GM19438 (cell line): ENCODE results near the gene RMND5A.
A peak's percentile ranks its signal among the peaks of the same experiment; 100 is the strongest.

Source experiments
- ATAC-seq: cut with Tn5 transposase; IDR thresholded peaks from one replicate; pipeline ENCODE4 v1.9.1; 2021; ENCODE audit warnings: low read depth; ENCODE audit not compliant: unreplicated experiment

Gene RMND5A

DNA sequence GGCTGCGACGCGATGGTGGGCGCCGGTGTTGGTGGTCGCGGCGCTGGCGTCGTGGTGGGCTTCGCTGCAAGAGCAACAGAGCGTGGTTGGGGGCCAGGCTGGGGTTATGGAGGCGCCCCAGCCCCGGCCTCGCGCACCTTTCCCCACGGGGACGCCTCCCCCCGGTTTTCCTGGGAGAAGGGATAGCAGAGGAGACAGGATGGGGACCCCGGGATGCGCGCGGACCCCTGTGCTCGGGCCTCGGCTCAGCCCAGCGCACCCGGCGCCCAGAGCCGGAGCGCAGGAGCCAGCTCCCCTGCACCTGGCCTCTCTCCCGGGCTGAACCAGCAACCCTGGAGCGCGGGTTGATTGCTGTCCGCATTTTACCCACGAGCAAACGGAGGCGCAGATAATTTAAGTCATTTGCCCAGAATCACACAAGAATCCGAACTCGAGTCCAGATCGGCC, 69.6 kb downstream of the RMND5A start:
- ATAC-seq: no peak

DNA sequence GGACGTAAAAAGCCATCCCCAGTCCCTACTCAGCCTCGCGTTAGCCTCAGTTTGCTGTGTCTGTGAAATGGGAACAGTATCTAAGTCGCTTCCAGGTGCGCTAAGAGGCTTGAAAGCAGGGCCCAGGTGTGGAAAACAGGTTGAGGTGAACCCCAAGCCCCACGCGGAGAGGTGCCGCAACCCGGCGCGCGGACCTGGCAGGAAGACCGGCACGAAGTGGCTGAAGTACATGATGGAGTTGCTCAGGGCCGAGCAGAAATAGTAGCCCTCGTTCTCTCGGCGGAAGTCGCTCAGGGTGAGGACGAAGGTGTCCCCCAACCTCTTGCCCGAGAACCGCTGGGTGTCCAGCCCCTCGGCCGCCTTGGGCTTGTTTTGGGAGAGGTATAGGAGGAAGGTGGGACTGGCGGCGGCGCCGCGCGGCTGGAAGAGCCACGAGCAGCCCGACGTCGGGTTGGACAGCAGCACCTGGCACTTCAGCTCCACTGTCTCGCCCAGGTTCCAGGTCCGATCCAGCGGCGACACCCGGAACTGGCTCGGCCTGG, 70.1 kb downstream of the RMND5A start:
- no peak for ATAC-seq

DNA sequence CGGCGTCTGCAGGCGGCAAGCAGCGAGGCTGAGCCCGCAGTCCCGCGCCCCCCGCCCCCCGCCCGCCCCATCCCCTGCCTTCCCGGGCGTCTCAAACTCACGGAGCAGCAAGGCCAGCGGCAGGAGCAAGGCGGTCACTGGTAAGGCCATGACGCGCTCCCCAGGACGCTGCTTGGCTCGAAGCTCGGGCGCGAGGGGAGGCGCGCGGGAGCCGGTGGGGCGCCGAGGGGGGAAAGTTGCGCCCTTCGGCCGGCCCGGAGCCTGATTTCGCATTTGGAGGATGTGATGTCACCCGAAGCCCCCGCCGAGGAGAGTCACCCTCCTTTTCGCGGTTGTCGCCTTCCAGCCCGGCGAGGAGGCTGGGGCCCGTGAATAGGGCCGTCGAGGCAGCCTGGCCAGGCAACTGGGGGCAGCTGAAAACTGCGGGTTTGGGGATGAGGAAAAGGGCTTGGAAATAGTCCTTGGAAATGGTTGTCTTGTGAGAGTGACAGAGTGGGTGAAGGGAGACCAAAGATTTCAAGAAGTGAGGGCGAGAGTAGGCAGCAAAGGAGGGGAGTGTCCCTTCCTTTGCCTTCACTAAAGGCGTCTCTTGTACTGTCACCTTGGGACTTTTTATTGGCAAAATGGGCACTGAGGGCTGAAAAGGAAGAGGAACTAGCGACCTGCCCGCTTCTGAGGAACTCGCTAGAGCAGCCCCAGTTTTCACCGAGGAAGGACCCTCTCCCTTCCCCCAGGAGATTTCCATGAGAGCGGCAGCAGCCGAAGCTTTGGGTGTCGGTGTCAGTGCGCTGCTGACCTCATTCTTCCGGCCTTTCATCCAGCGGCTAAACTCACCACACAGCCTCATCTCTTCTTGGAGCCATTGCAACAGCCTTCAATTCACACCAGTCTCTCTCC, 70.8 kb downstream of the RMND5A start, which contains the start of gene CD8A:
Gene CD8A (minus strand): TSS at position 238 of the 897 bp plus-strand sequence. CDS start 88 bp downstream, at position 150.
- ATAC-seq: no peak

DNA sequence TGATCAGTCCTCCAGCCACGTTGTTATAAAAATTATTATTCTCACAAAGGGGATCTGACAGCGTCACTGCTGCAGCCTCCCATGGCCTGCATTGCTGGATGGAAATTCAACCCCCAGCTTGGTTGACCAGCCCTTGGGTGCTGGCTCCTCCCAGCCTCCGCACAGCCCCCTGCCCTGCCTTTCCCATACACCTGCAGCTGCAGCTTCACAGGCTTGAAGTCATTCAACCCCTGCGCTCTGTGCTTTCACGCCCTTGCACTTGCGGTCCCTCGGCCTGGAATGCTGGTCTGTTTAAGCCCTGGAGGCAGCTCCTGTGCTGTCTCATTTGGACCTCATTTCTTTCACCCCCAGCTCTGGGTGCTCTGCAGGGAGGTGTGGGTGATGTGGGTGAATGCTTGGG, 71.5 kb downstream of the RMND5A start:
- no peak for ATAC-seq

DNA sequence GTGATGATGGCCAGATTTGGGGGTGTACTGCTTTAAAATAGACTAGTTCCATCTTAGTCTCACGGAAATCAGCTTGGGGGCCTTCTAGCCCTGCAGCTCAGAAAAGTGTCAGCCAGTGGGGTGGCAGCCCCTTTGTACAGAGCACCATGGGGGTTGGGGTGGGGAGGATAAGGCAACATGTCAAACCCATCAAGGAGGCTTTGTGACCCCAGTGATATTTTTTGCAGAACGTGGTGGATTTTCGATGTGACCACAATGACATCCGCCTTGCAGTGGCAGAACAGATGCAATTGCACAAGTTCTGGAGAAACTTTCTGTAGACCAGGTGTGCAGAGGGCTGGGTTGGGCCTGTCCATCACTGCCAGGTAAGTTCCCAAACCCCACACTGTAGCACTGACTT, 73.7 kb downstream of the RMND5A start:
- ATAC-seq: no peak

DNA sequence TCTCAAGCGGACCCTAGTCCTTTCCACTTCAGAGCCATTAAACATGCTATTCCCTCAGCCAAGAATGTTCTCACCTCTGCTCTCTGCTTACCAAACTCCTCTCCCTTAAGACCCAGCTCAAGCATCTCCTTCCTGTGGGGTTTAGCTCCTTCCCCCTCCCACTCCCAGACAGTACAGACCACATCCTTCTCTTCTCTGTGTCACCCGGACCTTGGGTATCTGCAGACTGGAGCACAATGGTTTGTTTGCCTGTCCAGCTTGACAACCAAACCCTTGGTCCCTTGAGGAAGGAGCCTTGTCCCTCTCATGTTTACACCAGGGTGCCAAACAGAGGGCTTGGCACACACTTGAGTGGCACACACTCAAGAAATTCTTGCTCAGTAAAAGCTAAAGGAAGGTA, 74.8 kb downstream of the RMND5A start:
- no peak for ATAC-seq

DNA sequence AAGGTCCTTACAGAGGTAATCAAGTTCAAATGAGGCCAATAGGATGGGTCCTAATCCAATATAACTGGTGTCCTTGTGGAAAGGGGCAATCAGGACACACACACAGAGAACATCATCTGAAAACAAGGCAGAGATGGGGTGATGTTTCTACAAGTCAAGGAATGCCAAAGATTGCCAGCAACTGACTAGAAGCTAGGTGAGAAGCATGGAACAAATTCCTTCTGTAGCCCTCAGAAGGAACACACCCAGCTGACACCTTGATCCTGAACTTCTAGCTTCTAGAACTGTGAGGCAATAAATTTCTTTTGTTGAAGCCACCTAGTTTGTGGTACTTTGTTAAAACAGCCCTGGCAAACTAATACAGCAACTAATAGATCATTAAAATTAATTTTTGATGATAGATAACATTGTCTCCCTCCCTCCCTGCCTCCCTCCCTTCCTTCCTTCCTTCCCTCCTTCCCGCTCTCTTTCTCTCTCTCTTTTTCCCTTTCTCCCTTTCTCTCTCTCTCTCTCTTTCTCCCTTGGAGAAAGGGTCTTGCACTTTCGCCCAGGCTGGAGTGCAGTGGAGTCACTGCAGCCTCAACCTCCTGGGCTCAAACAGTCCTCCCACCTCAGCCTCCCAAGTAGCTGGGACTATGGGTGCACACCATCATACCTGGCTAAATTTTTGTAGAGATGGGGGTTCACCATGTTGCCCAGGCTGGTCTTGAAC, 80.9 kb downstream of the RMND5A start:
- no peak for ATAC-seq

DNA sequence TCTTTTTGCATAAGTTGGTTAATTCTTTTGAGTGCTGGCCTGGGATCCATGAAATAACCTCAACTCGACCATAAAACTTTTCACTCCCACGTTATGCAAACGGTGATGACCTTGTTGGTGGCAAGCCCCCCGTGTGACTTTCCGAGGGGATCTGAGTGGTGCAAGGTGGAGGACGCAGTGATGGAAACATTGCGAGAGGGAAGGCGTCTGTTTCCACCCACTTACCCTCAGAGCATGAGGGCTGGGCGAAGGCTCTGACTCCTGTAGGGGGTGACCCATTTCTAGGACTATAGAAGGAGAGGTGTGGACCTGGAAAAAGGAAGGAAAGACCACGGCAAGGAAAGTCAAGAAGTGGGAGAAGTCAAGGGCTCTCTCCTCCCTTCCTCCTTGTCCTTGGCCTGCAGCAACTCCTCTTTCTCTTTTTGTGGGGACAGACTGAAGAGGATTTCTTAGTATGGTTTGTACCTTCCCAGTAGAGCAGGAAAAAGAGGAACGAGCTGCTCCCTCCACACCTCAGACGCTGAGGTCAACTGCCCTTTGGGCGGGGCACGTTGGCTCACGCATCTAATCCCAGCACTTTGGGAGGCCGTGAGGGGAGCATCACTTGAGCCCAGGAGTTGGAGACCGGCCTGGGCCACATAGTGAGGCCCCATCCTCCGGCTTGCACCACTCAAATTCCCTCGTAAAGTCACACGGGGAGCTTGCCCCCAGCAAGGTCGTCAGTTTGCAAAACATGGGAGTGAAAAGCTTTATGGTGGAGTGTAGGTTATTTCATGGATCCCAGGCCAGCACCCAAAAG, 86.2 kb downstream of the RMND5A start:
- no peak for ATAC-seq

DNA sequence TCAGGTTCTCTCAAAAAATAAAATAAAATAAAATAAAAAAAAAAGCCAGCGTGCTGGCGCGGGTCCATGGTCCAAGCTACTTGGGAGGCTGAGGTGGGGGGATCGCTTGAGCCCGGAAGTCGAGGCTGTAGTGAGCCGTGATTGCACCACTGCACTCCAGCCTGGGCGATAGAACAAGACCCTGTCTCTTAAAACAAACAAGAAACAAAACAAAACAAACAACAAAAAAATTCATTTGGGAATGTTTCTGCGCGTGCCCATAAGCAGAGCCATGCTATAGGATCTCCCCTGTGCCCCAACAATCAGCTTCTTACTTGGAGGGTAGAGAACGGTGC, 87.0 kb downstream of the RMND5A start:
- ATAC-seq: no peak

DNA sequence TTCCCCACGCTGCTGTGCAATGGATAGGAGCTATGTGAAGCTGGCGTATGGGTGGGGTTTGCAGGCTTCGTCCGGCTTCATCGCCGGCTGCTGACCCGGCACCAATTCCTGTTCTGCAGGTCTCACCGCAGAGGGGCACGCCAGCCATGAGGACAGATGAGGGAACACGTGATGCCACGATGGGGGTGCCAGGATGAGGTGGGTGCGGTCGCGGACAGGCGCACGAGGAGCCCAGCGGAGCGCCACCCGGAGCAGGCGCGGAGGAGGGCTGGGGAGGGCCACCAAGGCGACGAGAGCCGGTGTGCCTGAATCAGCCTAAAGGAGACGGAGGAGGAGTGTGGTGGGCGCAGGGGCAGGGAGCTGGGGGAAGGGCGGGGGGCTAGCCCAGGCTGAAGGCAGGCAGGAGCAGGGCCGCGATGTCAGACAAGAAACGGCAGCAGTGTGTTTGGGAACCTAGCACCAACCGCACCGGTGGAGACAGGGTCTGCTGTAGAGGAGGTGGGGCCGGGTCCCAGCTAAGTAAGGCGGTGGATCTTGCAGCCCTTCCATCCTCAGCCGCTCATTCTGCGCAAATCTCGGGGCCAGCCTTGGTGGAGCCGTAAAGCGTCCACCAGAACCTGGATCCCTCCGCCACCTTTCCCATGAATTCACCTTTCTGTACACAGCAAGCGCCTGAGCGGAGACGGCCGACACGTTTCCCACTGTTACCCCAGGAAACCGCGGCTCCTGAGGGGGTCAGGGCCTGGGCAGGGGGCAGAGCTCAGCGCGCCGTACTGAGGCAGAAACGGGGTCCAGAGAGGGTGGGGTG, 87.6 kb downstream of the RMND5A start:
- ATAC-seq: peak; percentile 27

DNA sequence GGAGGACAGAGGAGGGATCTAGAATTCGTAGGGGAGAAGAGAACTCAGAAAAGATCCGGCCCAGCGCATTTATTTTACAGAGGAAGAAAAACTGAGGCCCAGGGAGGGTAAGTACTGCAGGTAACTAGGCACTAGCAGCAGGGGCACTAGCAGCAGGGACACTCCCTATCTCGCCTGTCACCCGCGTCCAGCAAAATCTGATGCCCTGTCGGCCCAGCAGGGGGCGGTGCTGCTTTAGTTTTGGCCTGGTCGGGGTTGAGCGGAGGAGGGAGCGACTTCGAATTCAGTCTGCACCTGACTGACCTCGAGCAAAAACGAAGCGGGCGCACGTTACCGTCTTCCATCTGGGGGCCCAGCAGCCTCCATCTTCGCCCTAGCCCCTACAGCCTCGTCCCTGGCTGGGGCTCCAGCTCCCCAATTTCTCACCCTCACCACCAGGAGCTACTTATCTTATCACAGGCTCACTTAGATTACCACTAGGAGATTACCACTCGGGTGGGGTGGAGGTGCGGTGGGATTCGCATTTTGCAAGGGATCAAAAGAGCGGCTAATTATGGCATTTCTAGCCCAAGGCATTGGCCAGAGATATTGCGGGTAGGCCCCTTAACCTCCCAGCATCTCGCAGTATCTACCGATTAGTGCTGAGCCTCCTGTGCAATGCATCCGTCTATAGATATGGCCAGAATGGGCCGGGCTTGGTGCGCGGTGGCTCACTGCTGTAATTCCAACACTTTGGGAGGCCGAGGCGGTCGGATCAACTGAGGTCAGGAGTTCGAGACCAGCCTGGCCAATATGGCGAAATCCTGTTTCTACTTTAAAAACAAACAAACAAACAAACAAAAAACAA, 88.4 kb downstream of the RMND5A start:
- ATAC-seq: peak; percentile 94

DNA sequence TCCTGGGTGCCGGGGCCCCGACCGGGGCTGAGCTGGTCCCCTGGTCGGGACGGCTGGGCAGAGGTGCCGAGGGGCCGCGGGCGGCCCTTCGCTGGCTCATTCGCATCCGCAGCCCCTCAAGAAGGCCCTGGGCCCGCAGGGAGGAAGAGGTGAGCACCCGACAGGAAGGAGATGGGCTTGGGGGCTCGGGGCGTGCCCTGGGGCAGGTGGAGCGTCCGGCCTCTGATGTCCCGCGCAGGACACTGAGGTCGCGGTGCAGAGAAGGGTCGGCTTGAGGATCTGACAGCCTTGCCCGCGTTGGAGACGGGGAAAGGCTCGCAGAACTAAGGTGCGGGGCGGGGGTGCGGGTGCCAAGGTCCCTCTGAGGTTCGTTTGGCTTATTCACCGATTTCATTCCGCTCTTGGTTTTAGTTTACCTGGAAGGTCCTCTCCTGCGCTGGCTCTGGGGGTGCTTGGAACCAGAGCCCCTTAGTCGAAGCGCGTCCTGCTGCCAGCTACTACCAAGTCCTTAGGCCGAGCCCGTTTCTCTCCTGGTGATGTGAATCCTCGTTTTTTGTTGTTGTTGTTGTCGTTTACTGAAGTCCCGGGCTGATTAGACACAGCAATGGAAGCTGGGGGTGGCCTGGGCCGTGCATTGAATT, 89.5 kb downstream of the RMND5A start:
- no peak for ATAC-seq

DNA sequence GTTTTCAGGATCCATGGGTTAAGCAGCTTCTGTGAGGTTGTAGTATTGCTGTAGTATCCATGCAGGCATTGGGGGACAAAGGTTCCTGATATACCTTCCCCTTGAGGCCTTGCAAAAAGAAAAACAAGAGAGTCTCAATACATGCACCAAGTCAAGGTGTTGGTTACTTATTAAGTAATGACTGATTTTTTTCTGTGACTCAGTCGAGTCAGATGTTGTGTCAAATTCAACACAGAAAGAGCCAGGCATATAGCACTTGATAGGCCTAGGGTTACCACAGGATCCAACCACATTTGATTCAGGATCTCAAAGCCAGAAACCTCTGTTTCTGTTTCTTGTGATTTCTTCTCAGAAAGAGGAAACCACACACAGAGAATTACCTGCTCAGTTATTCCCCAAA, 95.5 kb downstream of the RMND5A start:
- ATAC-seq: no peak

DNA sequence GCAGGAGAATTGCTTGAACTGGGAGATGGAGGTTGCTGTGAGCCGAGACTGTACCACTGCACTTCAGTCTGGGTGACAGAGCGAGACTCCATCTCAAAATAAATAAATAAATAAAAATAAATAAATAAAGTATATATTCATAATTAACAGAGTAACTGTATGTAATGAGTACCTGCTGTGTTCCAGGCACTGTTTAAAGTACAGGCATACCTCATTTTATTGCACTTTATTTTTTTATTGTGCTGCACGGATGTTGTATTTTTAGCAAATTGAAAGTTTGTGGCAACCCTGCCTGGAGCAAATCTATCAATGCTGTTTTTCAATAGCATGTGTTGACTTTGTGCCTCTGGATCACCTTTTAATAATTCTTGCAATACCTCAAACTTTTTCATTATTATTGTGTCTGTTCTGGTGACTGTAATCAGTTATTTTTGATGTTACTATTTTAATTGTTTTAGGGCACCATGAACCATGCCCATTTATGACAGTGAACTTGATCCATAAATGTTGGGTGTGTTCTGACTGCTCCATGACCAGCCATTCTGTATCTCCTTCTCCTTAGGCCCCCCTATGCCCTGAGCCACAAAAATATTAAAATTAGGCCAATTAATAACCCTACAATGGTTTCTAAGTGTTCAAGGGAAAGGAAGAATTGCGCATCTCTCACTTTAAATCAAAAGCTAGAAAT, 98.2 kb downstream of the RMND5A start:
- ATAC-seq: no peak

DNA sequence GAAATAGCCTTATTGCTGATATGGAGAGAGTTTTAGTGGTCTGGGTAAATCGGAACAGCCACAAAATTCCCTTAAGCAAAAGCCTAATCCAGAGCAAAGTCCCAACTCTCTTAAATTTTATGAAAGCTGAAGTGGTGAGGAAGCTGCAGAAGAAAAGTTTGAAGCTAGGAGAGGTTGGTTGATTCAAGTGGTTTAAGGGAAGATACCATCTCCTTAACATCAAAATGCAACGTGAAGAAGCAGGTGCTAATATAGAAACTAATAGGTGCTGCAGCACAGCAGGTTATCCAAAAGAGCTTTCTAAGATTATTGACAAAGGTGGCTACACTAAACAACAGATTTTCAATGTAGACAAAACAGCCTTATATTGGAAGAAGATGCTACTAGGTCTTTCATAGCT, 98.9 kb downstream of the RMND5A start:
- no peak for ATAC-seq

DNA sequence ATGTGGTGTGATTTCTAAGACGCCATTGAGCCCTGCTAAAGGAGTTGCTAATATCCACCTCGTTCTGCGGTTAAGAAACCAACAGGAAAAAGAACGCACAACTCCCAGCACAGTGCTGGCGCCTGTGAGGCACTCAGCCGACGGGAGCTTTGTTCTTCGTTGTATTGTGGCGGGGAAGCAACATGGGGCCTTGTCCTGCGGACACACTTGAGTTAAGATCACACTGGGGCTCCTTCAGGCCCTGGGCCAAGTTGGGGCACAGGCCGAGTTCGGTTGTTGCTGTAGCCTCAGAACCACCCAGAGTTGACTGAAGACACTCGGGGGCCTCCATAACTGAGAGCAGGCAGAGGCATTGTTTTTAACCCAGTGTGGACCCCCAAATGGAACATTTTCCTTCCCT, 101.2 kb downstream of the RMND5A start:
- no peak for ATAC-seq

DNA sequence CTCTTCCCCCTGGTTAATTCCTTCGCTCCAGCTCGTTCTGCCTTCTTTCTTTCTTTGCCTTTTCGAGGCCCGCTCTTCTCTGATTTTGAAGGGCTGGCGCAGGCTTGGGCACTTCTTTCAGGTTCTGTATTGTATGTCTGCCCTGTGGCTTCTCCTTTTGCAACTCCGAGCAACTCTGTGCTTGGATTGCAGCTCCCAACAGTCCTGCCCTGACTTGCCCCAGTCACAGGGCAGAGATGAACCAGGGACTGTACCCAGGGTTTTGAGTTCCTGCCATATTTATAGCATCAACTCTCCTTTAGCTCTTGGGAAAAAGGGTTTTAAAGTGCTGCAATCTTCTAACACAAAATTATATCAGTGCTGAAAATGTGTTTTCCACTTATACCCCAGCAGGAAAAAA, 101.8 kb downstream of the RMND5A start:
- ATAC-seq: no peak
